ELR (cell line): ENCODE results near the gene AK9.
"Not testable (repeated sequence)": the region's sequence is repeated elsewhere in the genome, so short reads cannot be mapped to it uniquely, and the experiment has no call there.

Source experiments
- DNase-seq: peaks from one replicate; pipeline ENCODE4 v3.0.0-alpha.2; 2015; ENCODE audit warnings: low read depth

The AK9 gene

GRCh38 chr6:109690737-109691621 lies at the start of gene AK9, which contains the start of gene FIG4:
AK9 (minus strand) TSS chr6:109691202; CDS start chr6:109675745, 15,457 bp downstream.
FIG4 (plus strand) TSS chr6:109691296; CDS start chr6:109691436, 140 bp downstream.
- peak; percentile 95 for DNase-seq

DNA sequence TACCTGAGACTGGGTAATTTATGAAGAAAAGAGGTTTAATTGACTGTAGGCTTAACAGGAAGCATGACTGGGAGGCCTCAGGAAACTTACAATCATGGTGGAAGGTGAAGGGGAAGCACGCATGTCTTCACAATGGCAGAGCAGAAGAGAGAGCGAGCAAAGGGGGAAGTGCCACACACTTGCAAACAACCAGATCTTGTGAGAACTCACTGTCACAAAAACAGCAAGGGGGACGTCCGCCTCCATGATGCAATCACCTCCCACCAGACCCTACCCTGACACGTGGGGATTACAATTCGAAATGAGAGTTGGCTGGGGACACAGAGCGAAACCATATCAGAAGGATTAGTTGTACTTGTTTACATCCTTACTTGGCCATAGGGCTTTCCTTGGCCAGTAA lies 49.8 kb upstream of the AK9 start:
- DNase-seq: no peak

DNA sequence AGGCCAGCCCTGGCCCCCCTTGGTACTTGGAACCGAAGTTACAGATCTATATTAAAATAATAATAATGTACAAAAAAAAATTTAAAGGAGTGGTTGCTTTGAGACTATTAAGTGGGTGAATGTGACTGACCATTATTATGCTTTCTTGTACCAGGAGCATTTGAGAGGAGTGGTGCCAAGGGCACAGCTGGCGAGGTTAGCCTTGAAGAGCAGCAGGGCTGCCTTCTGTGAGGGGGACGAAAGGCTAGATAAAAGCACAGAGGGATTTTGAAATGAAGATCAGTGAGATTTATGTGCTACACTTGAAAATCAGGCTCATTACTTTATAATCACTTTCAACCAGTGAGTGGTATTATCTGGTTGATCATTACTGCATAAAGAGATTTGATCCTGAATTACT lies 48.7 kb upstream of the AK9 start:
- DNase-seq: no peak

DNA sequence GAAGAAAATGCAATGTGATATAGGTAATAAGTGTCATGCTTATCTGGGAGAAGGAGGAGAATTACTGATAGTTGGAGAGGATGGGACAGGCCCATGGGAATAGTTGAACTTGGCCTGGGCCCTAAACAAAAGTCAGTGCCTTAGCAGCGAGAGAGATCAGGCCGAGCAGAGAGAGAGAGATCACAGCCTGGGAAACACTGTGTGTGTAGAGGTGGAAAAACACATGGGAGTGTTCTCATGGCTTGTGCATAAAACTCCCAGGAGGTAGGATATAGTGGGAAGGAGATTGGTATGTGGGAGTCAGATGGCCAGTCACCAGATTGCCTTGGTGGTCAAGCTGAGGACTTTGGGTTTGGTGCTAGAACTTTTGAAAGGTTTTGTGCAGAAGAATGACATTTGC lies 47.7 kb upstream of the AK9 start:
- no peak for DNase-seq

DNA sequence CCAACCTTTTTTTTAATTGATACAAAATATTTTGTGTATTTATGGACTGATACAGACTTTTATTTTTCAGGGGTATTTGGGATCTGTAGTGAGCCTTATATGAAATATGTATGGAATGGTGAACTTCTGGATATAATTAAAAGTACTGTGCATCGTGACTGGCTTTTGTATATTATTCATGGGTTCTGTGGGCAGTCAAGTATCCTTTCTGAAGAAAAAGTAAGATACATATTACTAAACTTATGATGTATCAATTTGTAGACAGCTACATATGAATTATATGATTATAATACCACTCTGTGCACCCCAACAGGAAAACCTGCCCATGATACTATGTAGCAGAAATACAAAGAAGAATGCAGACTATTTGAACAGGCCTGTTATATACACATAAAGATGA lies 47.3 kb upstream of the AK9 start:
- DNase-seq: no peak

DNA sequence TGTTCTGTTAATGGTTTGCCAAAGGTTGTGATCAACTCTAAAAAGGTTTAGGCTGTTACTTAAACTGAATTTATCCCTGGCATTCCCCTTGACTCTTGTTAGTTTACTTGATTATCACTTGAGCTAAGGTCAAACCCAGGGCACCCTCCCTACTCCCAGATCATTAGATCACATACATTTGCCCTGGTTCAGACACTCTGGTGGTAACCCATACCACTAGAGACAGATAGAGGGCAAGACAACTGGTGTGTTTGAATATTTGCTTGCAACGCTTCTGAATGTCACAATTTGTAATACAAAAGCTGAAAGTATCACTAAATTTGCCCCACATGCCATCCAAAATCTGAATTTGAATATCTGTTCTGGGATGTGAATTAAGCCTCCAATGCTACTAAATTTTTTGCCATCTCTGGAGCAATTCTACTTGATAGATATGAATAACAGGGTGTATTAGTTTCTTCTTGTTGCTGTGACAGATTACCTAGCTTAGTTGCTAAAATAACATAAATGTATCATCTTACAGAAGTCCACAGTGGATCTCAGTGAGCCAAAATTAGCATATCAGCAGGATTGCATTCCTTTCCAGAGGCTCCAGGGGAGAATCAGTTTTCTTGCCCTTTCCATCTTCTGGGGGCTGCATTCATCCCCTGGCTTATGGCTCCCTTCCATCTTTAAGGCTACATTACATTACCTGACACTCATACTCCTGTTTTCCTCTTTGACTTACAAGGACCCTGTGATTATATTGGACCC lies 45.4 kb upstream of the AK9 start:
- no peak for DNase-seq

DNA sequence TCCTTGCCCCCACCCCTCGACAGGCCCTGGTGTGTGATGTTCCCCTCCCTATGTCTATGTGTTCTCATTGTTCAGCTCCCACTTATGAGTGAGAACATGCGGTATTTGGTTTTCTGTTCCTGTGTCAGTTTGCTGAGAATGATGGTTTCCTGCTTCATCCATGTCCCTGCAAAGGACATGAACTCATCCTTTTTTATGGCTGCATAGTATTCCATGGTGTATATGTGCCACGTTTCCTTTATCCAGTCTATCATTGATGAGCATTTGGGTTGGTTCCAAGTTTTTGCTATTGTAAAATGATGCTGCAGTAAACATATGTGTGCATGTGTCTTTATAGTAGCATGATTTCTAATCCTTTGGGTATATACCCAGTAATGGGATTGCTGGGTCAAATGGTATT lies 34.2 kb upstream of the AK9 start:
- not testable (repeated sequence) for DNase-seq

DNA sequence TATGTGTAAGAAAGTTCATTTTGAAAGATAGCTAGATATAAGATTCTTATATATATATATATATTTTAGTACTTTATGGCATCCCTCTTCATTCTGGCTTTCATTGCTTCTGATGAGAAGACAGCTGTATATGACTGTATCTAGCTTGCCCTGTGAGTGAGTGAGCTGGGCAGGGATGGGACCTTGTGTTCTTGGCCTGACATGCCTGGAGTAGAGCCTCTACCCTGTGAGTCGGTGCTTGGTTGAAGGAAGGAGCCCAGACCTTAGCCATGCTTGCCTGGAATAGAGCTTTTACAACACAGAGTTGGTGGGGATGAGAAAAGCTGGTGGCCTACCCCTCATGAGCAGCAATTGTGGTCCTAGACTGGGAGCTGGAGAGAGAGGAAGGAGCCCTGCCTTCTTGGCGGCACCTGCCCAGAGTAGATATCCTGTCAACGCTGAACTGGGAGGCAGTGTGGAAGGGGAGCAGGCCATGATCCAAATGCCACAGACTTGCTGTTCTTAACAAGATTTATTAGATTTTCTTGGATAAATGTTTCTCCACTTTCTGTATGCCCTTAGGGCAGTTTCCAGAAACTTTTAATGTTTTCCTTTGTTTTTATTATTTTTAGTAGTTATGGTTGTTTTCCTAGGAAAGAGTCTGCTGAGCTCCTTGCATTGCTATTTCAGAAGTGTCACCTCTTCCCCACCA lies 31.7 kb upstream of the AK9 start:
- DNase-seq: no peak

DNA sequence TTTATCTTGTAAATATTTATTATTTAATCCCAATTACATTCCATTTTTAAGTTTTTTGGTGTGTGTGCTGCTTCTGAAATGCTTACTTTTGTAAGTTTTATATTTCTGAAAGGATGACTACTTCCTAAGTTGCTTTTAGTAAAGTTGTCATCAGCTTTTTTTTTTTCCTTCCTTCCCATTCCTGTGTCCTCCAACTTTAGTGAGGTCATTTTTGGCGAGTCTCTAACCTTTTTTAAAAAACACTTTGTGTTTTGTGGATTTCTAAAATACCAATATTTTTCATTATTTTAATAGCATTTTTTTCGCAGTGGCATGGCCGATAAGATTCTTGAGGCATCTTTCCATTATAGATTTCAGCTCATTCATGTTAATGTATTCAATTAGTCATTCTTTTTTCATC lies 31.0 kb upstream of the AK9 start:
- no peak for DNase-seq

- DNase-seq: no peak
Observed at GRCh38 chr6:109720311-109720710, 29.3 kb upstream of the AK9 start.

DNA sequence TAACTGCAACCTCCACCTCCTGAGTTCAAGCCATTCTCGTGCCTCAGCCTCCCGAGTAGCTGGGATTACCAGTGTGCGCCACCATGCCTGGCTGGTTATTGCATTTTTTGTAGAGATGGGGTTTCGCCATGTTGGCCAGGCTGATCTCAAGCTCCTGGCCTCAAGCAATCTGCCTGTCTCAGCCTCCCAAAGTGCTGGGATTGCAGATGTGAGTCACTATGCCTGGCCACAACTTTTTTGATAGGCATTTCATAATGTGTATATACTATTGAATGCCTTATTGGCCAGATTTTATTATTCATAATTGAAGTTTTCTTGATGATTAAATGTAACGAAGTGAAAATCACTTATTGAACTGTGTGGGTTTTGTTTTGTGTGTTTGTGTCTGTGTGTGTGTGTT lies 28.0 kb upstream of the AK9 start:
- DNase-seq: peak; percentile 24

DNA sequence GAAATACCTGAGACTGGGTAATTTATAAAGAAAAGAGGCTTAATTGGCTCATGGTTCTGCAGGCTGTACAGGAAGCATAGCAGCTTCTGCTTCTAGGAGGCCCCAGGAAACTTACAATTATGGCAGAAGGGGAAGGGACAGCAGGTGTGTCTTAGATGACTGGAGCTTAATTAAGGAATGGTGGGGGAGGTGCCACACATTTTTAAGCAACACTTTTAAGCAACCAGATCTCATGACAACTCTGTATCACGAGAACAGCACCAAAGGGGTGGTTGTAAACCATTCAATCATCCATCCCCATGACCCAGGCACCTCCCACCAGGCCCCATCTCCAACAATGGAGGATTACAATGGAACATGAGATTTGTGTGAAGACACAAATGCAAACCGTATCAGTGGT lies 27.0 kb upstream of the AK9 start:
- no peak for DNase-seq

GRCh38 chr6:109715616-109716015 lies 24.6 kb upstream of the AK9 start:
- no peak for DNase-seq

DNA sequence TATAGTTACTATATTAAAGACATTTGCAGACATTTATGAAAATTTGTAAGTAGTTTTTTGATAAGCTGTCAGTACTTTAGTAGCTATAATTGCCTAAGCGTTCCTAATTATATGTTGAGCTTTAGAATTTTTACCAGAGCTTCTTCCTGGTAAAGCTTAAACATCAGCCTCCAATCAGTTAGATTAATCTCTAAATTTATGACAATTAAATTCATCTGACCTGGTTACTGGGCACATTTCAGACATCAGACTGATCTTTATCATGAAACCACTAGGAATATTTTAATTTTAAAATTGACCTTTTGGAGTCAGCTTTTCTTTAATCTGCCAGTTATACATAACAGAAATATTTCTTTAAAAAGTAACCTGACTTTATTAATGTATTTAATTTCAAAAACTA lies 23.6 kb upstream of the AK9 start:
- DNase-seq: no peak

GRCh38 chr6:109714166-109714565 lies 23.2 kb upstream of the AK9 start:
- no peak for DNase-seq

DNA sequence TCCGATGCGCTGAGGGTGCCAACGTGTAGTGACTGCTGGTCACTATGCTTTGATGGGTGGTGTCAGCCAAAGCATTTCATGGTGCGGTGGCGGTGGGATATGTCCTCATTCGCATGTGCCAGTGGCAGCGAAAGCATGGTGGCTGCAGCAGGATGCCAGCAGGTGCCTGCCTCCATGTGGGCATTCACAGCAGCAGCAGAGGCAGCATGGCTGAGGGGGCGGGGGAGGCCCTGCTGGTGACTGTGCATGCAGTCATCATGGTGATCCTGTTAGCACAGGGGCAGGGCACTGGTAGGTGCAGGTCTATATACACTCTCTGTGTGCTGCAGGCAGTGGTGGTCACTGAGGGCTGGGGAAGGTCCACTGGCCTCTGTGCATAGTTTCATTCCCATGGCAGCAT lies 22.1 kb upstream of the AK9 start:
- DNase-seq: peak; percentile 43

GRCh38 chr6:109708099-109708498 lies 17.1 kb upstream of the AK9 start:
- DNase-seq: not testable (repeated sequence)

DNA sequence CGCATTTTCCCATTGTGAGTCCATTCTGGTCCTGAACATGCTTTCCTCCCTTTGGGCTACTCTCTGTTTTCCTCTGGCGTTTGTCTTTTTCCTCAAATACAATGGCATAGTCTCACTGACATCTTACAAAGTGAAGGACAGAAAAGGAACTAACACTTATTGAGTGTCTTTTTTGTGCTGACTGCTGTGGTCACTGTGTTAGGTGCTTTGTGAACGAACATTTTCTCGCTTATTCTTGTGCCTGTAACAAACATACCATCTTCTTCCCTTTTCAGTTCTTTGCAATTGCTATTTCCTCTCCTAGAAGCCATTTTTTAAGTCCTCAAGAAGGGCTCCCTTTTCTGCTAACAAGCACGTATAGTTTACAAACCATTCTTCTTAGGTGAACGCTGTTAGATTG lies 15.5 kb upstream of the AK9 start:
- no peak for DNase-seq

DNA sequence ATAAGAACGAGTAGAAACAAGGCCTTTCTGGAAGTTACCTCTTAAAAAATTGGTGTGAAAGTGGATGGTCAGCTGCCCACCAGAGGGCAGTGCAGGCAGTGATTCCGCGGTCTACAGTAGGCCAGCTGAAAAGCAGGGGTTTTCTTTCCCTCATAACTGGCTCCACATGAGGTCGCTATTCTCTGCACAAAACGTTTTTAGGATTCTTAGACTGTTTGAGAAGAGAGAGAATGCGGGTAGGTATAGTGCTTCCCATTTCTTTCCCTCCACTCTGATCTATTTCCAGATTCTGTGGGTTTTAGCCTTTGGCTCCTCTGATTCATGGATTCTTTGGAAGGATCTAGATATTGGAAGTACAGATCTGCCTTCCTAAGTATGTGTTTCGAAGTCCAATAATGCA lies 14.3 kb upstream of the AK9 start:
- DNase-seq: peak; percentile 89

GRCh38 chr6:109702791-109703190 lies 11.8 kb upstream of the AK9 start:
- DNase-seq: no peak

GRCh38 chr6:109701774-109702173 lies 10.8 kb upstream of the AK9 start:
- DNase-seq: no peak

DNA sequence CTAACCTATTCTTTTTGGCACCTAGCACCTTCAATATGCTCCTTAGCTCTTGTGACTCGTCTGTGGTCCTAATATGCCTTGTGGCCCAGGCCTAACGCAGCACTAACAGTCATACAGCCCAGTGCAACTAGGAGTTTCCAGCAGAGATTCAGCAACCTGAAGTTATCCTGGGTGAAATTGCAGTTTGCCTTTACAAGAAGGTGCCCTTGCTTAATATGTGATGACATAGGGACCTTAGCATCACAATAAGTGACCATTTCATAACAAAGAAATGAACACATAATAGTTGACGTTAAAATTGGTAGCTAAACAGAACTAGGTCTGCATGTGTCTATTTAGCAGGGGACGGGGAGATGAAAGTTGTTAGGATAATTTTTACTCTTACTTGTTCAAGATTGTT lies 10.2 kb upstream of the AK9 start:
- no peak for DNase-seq

DNA sequence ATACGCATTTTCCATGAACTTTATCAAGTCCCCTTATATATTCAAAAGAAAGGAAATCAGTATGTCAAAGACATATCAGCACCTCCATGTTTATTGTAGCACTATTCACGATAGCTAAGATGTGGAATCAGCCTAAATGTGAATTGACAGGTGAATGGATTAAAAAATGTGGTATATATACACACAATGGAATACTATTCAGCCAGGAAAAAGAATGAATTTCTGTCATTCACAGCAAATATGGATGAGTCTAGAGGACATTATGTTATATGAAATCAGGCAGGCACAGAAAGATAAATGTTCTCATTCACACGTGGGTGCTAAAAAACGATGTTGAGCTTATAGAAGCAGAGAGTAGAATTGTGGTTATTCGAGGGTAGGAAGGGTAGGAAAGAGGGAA lies 5.4 kb upstream of the AK9 start:
- no peak for DNase-seq
